Activated CD4-positive, CD25-positive, alpha-beta regulatory T cell treated with anti-CD3 and anti-CD28 coated beads, Interleukin-2, amount 50 U/mL, for 24 hours (primary cell): ENCODE measurements around the gene ZNF207.
"Not testable (repeated sequence)": the region's sequence is repeated elsewhere in the genome, so short reads cannot be mapped to it uniquely, and the experiment has no call there.

Experiments used
- ATAC-seq, 2 donors: fragments of 150-1000 bp; cut with Tn5 transposase; one replicate each; pipeline ENCODE4 v1.10.0; 2021; ENCODE audit warnings: mild to moderate bottlenecking in 1 of 2, moderate library complexity in 1 of 2

Gene ZNF207

DNA sequence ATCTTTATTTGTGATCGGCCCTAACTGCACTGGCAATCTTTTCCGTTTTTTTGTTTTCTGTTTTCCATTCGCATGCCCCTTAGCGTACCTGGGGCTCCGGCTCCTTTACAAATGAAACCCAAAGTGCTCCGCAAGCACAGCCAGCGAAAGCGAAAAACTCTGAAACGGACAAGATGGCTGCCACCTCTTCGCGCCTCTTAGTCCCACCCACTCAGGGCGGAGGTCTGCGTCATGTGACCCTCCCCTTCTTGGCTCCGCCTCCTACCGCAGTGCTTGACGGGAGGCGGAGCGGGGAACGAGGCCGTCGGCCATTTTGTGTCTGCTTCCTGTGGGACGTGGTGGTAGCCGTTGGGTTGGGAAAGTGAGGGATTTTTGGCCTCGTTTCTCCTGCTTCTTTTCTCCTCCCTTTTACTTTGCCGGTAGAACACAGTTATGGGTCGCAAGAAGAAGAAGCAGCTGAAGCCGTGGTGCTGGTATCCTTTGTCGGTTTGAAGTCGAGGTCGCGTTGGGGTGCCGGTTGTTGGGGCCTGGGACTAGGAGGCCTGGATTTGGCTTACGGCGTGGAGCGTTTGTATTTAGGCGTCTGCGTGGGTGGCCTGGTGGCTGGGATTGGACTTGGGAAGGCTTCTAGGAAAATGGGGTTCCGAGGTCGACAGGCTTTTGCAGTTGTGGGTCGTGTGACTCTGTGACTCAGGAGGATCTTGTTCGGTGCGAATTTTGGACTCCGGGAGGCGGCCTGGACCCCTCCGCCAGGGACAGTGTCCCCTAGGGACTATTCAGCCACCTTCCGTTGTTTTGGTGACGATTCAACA lies at the start of gene ZNF207:
Gene ZNF207 (plus strand): TSS at position 304 of the 812 bp plus-strand sequence. CDS start 129 bp downstream, at position 433.
- ATAC-seq = peak; percentile 92 to 95

DNA sequence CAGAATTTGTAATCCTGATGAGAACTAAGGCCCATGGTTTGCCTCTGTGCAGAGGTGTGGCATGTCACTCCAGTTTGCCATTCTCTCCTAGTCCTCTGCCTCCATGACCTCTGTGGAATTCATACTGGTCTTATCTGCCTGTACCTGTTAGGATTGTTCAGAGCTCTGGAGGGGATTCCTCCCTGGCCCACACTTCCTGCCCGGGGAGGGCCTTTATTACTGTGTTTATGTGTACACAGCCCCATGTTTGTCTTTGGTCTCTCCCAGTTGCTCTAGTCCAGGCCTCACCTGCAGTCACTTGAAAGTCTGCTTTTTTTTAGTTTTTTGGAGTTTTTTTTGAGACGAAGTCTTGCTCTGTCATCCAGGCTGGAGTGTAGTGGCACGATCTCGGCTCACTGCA lies 47.9 kb upstream of the ZNF207 start:
- ATAC-seq = no peak

GRCh38 chr17:32302860-32303649 lies 46.9 kb upstream of the ZNF207 start:
- no peak for ATAC-seq

- no peak for ATAC-seq
Observed at GRCh38 chr17:32303781-32304288, 46.1 kb upstream of the ZNF207 start.

DNA sequence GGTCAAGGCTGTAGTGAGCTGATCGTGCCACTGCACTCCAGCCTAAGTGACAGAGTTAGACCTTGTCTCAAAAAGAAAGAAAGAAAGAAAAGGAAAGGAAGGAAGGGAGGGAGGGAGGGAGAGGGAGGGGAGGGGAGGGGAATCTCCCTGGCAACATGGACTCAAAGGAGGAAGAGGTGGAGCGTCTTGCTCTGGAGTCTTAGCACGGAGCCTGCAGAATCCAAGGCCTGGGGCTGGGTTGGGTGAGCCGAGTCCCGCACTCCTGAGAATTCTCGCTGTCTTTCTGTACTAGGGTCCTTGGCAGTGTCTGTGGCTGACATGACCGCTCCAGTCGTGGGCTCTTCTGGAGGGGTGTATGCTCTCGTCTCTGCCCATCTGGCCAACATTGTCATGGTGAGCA lies 44.9 kb upstream of the ZNF207 start:
- no peak for ATAC-seq

GRCh38 chr17:32307658-32308057 lies 42.3 kb upstream of the ZNF207 start:
- ATAC-seq = no peak

GRCh38 chr17:32311028-32311536 lies 38.9 kb upstream of the ZNF207 start:
- ATAC-seq = no peak

- no peak for ATAC-seq
Observed at GRCh38 chr17:32314636-32315035, 35.3 kb upstream of the ZNF207 start.

DNA sequence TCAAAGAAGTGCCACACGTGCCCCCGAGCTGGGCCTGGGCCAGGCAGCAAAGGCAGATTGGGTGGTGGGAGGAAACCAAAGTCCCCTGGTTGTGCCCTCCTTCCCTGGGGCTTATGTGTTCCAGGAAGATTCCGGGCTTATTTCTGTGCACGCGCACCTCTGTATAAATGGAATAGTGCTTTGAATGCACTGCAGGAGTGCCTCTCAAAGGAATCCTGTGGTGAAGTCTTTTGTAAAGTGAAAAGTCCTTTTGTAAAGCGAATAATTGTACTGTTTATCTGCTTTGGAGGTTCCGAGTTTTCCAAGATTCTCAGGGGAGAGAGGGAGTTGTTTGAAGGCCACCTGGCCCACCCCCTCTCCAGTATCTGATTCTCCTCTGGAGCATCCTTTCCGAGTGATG lies 34.8 kb upstream of the ZNF207 start:
- no peak for ATAC-seq

GRCh38 chr17:32316653-32317052 lies 33.3 kb upstream of the ZNF207 start:
- not testable (repeated sequence) for ATAC-seq

GRCh38 chr17:32317353-32317752 lies 32.6 kb upstream of the ZNF207 start:
- no peak for ATAC-seq

- no peak for ATAC-seq
Observed at GRCh38 chr17:32318071-32318470, 31.9 kb upstream of the ZNF207 start.

GRCh38 chr17:32319548-32319905 lies 30.4 kb upstream of the ZNF207 start:
- ATAC-seq = peak; percentile 84

DNA sequence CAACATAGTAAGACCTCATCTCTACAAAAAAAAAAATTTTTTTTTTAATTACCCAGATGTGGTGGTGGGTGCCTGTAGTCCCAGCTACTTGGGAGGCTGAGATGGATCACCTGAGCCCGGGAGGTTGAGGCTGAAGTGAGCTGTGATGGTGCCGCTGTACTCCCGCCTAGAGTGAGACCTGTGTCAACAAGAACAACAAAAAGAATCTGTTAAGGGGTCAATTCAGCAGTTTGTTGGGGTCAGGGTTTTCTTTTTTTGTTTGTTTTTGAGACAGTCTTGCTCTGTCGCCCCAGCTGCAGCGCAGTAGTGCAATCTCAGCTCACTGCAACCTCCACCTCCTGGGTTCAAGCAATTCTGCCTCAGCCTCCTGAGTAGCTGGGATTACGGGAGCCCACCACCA lies 29.9 kb upstream of the ZNF207 start:
- ATAC-seq = not testable (repeated sequence)

GRCh38 chr17:32320847-32321246 lies 29.1 kb upstream of the ZNF207 start:
- no peak for ATAC-seq

DNA sequence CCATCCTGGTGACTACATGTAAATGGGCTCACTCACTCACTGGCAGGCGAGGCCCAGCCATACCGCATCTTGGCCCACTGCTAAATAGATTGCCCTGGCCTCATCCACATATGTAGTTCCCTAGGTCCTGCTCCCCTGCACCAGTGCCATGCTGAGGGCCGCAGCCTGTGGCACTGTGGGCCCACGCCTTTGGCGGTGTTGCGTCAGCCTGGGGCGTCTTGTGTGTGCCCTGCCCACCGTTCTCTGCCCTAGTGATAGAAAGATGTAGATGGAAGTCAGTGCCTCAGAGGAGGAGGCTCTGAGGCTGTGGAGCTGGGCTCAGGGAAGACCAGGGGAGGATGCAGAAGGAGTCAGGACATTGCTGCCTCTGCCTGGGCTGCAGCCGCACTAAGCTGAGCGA lies 26.9 kb upstream of the ZNF207 start:
- ATAC-seq = no peak

- peak; percentile 42 to 62 for ATAC-seq
Observed at GRCh38 chr17:32323811-32324491, 26.0 kb upstream of the ZNF207 start.

DNA sequence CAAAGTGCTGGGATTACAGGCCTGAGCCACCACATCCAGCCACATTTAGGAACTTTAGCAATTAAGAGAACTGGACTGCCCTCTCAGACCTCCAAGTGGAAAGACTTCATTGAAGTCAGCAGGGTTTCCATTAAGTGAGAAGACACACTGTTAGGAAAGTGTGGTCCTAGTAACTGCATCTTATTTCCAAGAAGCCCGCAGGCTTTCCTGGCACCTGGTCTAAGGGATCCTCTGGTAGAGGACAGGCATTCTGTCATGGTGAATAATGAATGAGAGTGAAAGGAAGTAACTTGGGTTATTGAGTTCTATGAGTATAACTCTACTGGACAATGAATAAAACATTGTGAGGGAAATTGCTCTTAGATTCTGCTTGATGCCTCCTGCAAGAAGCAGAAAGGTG lies 22.0 kb upstream of the ZNF207 start:
- no peak for ATAC-seq

DNA sequence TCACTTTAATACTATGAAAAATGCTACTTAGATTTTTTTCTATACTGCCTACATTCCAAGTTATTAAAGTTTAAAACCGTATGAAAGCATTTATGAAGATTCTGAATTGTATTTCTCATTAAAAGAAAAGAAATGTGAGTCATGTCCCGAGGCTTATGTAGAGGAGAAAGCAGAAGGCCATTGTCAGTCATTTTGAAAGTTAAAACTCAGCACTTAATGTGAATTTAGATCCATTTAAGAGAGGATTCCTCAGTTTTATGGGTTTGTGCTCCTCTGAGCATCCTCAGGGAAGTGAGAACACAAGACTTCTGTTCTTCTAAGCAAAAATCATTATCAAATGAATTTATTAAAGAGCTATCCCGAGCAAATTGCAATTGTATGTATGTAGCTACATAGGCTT lies 19.8 kb upstream of the ZNF207 start:
- no peak for ATAC-seq

DNA sequence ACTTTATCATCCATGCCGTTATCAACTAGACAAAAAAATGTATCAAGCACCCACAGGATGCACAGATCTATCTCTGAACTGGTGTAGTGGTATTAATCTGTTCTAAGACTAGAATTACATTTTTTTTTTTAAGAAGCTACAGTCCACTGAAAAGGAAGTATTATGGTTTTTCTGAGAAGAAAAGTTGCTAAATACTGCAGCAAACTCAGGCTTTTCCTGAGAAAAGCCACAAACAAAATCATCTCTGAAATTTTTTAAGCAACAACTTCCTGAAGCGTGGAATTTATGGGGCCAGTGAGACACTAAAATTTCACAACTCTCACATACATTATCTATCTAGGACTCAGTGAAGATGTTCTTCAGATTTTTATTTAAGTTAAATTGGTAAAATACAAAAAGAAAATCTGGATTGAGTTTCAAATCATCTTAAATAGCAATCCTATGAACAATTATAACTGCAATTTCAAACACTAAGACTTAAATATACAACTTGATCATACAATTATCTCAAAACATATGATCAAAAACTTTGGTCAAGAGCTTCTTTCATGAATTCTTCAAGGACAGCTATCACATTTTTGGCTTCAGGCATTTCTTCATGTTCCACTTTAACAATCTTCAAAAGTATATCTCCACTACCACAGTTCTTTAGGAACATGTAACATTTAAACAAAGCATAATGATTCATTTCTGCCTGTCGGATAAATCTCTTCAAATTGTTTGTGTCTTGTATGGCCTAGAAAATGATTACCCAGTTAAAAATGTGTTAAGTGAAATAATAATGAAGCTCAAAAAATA lies 18.5 kb upstream of the ZNF207 start:
- ATAC-seq = no peak

DNA sequence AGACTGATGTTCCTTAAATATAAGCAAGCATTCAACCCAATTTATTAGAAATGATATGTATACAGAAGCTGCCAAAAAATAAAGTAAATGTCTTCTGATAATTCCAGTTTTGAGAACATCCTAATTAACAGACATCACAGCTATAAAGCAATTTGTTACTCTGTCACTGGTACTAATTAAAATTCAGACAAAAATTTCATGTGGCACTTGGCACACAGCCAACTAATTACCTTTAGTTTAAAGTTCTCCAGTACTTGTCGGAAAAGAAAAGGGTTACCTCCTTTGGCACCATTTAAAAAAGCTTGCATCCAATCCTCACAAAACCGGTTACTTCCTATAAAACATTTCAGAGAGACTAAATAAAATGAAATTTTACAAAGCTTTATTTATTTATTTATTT lies 16.8 kb upstream of the ZNF207 start:
- ATAC-seq = no peak

- no peak for ATAC-seq
Observed at GRCh38 chr17:32335046-32335445, 14.9 kb upstream of the ZNF207 start.
